ENCODE measurements around the gene AKAP11. TPM values are rescaled to one million over a fixed set of nuclear protein-coding genes. Genes with fewer than 3 reads are reported as not detected.

Gene AKAP11
- polyA plus RNA-seq, 1 donor (not counting 4 experiments of a cell fraction or from before 2014, with no cell fraction given) = 17.4 TPM

DNA sequence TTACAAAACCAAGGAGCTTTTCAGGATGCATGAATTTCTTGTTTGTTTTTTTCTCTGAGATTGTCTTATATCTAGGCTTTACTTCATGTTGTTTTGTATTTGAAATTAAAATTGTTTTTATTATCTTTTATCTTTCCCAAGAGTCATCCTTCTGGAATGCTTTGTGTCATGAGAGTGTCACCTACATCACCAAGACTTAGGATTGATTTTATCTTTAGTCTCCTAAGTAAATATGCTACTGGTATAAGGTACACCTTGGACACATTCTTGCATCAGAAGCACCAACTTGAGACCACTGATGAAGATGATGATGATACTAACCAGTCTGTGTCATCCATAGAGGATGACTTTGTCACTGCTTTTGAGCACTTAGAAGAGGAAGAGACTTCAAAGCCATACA lies 26.4 kb downstream of the AKAP11 start:
- dilution Hi-C loops (cut with MboI; ENCODE audit: extremely low pct_ligation_motif_present, low sequenced_read_pairs) = no loop called here
- FAIRE-seq (no peak), DNase-seq (ENCODE audit: low read depth, low spot score) (no peak)
- Histone ChIP-seq H3K27ac (ENCODE audit: control insufficient read depth, insufficient read depth, low read length) (no peak overlapping the region), H3K4me2 (ENCODE audit: control insufficient read depth, extremely low read depth, insufficient read depth, low read depth, low read length) (no peak overlapping the region), H4K20me1 (ENCODE audit: control insufficient read depth, extremely low read depth, insufficient read depth, low read length) (peaks cover 2% of the 10 kb centered on the region), H3K9me1 (ENCODE audit: control insufficient read depth, extremely low read depth, insufficient read depth, low read length) (peaks cover 3% of the 10 kb centered on the region), H3K4me1 (ENCODE audit: control insufficient read depth, extremely low read depth, insufficient read depth, low read length) (no peaks in the 10 kb centered on the region), H3K4me3 (ENCODE audit: control insufficient read depth in 2 of 3, extremely low read depth in 1 of 3, insufficient read depth in 2 of 3, low read depth in 1 of 3, low read length in 3 of 3) (no peak overlapping the region), H3K9ac (ENCODE audit: control insufficient read depth, extremely low read depth, insufficient read depth, low read length) (no peak overlapping the region), H2AFZ (ENCODE audit: control insufficient read depth, low read length) (no peak overlapping the region), H3K27me3 (ENCODE audit: control insufficient read depth, extremely low read depth, insufficient read depth, low read length) (no peaks in the 10 kb centered on the region), H3K9me3 (ENCODE audit: control insufficient read depth, low read depth, low read length) (no peaks in the 10 kb centered on the region), H3K36me3 (ENCODE audit: control insufficient read depth in 2 of 2, extremely low read depth in 1 of 2, insufficient read depth in 2 of 2, low read length in 2 of 2) (peaks cover 9 to 12% of the 10 kb centered on the region in 2 experiments), H3K79me2 (ENCODE audit: control insufficient read depth, insufficient read depth, low read length) (no peaks in the 10 kb centered on the region)
- TF ChIP-seq EZH2 (IDR thresholded peaks at IDR 0.05; ENCODE audit: low read length) (no peak), CTCF (optimal IDR thresholded peaks at IDR 0.05 in 1 of 3, IDR thresholded peaks at IDR 0.05 in 1 of 3, conservative IDR thresholded peaks at IDR 0.05 in 1 of 3; ENCODE audit: extremely low read depth in 1 of 3, insufficient read depth in 2 of 3, low read length in 3 of 3) (no peak)

DNA sequence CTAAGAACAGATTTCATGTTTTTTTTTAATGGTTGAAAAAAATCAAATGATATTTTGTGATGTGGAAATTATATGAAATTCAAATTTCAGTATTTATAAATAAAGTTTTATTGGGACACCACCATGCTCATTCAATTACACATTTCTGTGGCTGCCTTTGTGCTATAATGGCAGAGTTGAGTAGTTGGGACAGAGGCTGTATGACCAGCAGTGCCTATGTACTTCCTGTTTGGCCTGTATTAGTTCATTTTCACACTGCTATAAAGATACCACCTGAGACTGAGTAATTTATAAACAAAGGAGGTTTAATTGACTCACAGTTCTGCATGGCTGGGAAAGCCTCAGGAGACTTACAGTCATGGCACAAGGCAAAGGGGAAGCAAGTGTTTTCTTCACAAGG lies 33.6 kb downstream of the AKAP11 start:
- TF ChIP-seq CTCF (optimal IDR thresholded peaks at IDR 0.05 in 1 of 3, IDR thresholded peaks at IDR 0.05 in 1 of 3, conservative IDR thresholded peaks at IDR 0.05 in 1 of 3; ENCODE audit: extremely low read depth in 1 of 3, insufficient read depth in 2 of 3, low read length in 3 of 3) (no peak), EZH2 (IDR thresholded peaks at IDR 0.05; ENCODE audit: low read length) (no peak)
- no peak overlapping the region for H3K9ac ChIP-seq (ENCODE audit: control insufficient read depth, extremely low read depth, insufficient read depth, low read length)
- no peaks in the 10 kb centered on the region for H3K4me1 ChIP-seq (ENCODE audit: control insufficient read depth, extremely low read depth, insufficient read depth, low read length)
- H2AFZ ChIP-seq (ENCODE audit: control insufficient read depth, low read length) = no peak overlapping the region
- FAIRE-seq = no peak
- no peak for DNase-seq (ENCODE audit: low read depth, low spot score)
- peaks cover under 1 to 3% of the 10 kb centered on the region in 2 experiments for H3K36me3 ChIP-seq (ENCODE audit: control insufficient read depth in 2 of 2, extremely low read depth in 1 of 2, insufficient read depth in 2 of 2, low read length in 2 of 2)
- no peaks in the 10 kb centered on the region for H3K27me3 ChIP-seq (ENCODE audit: control insufficient read depth, extremely low read depth, insufficient read depth, low read length)
- H4K20me1 ChIP-seq (ENCODE audit: control insufficient read depth, extremely low read depth, insufficient read depth, low read length) = no peaks in the 10 kb centered on the region
- H3K4me2 ChIP-seq (ENCODE audit: control insufficient read depth, extremely low read depth, insufficient read depth, low read depth, low read length) = no peak overlapping the region
- no peaks in the 10 kb centered on the region for H3K9me3 ChIP-seq (ENCODE audit: control insufficient read depth, low read depth, low read length)
- dilution Hi-C loops (cut with MboI; ENCODE audit: extremely low pct_ligation_motif_present, low sequenced_read_pairs) = no loop called here
- H3K4me3 ChIP-seq (ENCODE audit: control insufficient read depth in 2 of 3, extremely low read depth in 1 of 3, insufficient read depth in 2 of 3, low read depth in 1 of 3, low read length in 3 of 3) = no peak overlapping the region
- H3K79me2 ChIP-seq (ENCODE audit: control insufficient read depth, insufficient read depth, low read length) = no peaks in the 10 kb centered on the region
- peaks cover 3% of the 10 kb centered on the region for H3K9me1 ChIP-seq (ENCODE audit: control insufficient read depth, extremely low read depth, insufficient read depth, low read length)
- no peak overlapping the region for H3K27ac ChIP-seq (ENCODE audit: control insufficient read depth, insufficient read depth, low read length)
